ENCODE measurements around the gene AGPAT3.

DNA sequence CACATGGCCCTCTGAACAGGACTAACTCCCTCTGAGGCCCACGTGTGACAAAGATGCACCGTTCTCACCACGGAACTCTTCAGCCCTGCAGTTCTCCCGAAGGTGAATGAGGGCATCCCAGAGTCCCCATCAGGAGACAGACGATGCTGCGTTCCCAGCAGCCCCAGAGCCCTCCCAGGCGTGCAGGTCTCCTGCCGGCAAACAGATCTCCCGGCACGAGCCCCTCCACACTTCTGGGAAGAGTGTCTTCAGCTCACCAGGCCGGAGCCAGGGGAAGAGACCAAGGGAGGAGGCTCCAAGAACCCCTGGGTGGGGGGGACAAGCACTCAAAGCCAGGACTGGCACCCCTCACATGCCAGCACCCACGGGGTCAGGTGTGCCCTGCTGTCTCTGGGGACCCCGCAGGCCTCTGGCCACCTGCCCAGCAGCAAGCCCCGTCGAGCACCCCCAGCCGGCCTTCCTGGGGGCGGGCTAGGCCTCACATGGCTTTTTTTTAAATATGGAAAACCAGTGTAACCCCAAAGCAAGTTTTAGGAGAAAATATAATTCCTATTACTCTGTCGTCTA, 102.0 kb downstream of the AGPAT3 start:
- TF ChIP-seq, protein P1, sequence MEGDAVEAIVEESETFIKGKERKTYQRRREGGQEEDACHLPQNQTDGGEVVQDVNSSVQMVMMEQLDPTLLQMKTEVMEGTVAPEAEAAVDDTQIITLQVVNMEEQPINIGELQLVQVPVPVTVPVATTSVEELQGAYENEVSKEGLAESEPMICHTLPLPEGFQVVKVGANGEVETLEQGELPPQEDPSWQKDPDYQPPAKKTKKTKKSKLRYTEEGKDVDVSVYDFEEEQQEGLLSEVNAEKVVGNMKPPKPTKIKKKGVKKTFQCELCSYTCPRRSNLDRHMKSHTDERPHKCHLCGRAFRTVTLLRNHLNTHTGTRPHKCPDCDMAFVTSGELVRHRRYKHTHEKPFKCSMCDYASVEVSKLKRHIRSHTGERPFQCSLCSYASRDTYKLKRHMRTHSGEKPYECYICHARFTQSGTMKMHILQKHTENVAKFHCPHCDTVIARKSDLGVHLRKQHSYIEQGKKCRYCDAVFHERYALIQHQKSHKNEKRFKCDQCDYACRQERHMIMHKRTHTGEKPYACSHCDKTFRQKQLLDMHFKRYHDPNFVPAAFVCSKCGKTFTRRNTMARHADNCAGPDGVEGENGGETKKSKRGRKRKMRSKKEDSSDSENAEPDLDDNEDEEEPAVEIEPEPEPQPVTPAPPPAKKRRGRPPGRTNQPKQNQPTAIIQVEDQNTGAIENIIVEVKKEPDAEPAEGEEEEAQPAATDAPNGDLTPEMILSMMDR (IDR thresholded peaks at IDR 0.05), result no peak
- TF ChIP-seq POLR2A (IDR thresholded peaks at IDR 0.05), result no peak
